ENCODE measurements around the gene PACRG.

Gene PACRG

GRCh38 chr6:162785632-162786242 lies 58.0 kb downstream of the PACRG start:
- DNase-seq (ENCODE audit: low spot score) = no peak

- DNase-seq (ENCODE audit: low spot score) = no peak
Measured at GRCh38 chr6:162798546-162799266, 70.9 kb downstream of the PACRG start.

GRCh38 chr6:162814426-162814973 lies 86.7 kb downstream of the PACRG start:
- DNase-seq (ENCODE audit: low spot score) = no peak

GRCh38 chr6:162817196-162817595 lies 89.4 kb downstream of the PACRG start:
- no peak for DNase-seq (ENCODE audit: low spot score)

- no peak for DNase-seq (ENCODE audit: low spot score)
Measured at GRCh38 chr6:162819284-162819683, 91.5 kb downstream of the PACRG start.

- DNase-seq (ENCODE audit: low spot score) = no peak
Measured at GRCh38 chr6:162821102-162821501, 93.3 kb downstream of the PACRG start.

- DNase-seq (ENCODE audit: low spot score) = no peak
Measured at GRCh38 chr6:162825597-162825996, 97.8 kb downstream of the PACRG start.

- no peak for DNase-seq (ENCODE audit: low spot score)
Measured at GRCh38 chr6:162829013-162829742, 101.4 kb downstream of the PACRG start.

- no peak for DNase-seq (ENCODE audit: low spot score)
Measured at GRCh38 chr6:162833776-162834175, 106.0 kb downstream of the PACRG start.

- no peak for DNase-seq (ENCODE audit: low spot score)
Measured at GRCh38 chr6:162845972-162846371, 118.2 kb downstream of the PACRG start.

- DNase-seq (ENCODE audit: low spot score) = no peak
Measured at GRCh38 chr6:162846723-162847122, 118.9 kb downstream of the PACRG start.

- DNase-seq (ENCODE audit: low spot score) = no peak
Measured at GRCh38 chr6:162849269-162849668, 121.5 kb downstream of the PACRG start.

GRCh38 chr6:162852192-162852591 lies 124.4 kb downstream of the PACRG start:
- no peak for DNase-seq (ENCODE audit: low spot score)

- DNase-seq (ENCODE audit: low spot score) = no peak
Measured at GRCh38 chr6:162852840-162853577, 125.2 kb downstream of the PACRG start.

- DNase-seq (ENCODE audit: low spot score) = no peak
Measured at GRCh38 chr6:162854228-162854627, 126.5 kb downstream of the PACRG start.

- no peak for DNase-seq (ENCODE audit: low spot score)
Measured at GRCh38 chr6:162854734-162855191, 127.0 kb downstream of the PACRG start.

GRCh38 chr6:162856885-162857284 lies 129.1 kb downstream of the PACRG start:
- peak; percentile 83 for DNase-seq (ENCODE audit: low spot score)

GRCh38 chr6:162857326-162857725 lies 129.6 kb downstream of the PACRG start:
- no peak for DNase-seq (ENCODE audit: low spot score)

GRCh38 chr6:162862462-162862861 lies 134.7 kb downstream of the PACRG start:
- DNase-seq (ENCODE audit: low spot score) = no peak

- DNase-seq (ENCODE audit: low spot score) = no peak
Measured at GRCh38 chr6:162862941-162863340, 135.2 kb downstream of the PACRG start.

- DNase-seq (ENCODE audit: low spot score) = no peak
Measured at GRCh38 chr6:162863821-162864220, 136.0 kb downstream of the PACRG start.

- no peak for DNase-seq (ENCODE audit: low spot score)
Measured at GRCh38 chr6:162864911-162865310, 137.1 kb downstream of the PACRG start.

Data from GM03348 (cell line).